SK-N-SH treated with all-trans-retinoic acid at 6 μM for 48 hours (cell line): Measurements from ENCODE around the gene ST6GALNAC2.

Experiments used
- GLIS3 ChIP-seq: fragments of 250-450 bp; sonication (Bioruptor Pico); IDR thresholded peaks from 2 replicates; pipeline ENCODE4 v1.5.0; 2020; ENCODE audit warnings: mild to moderate bottlenecking, moderate library complexity
- ZC3H10 ChIP-seq: fragments of 250-450 bp; sonication (Bioruptor Pico); IDR thresholded peaks from 2 replicates; pipeline ENCODE4 v1.5.1; 2021; ENCODE audit warnings: mild to moderate bottlenecking, moderate library complexity
- TF ChIP-seq, protein P1 (sequence below): fragments of 250-450 bp; sonication (Bioruptor Pico); IDR thresholded peaks from 2 replicates; pipeline ENCODE4 v1.8.0; 2021; ENCODE audit warnings: low read depth, mild to moderate bottlenecking, moderate library complexity, borderline replicate concordance

DNA sequence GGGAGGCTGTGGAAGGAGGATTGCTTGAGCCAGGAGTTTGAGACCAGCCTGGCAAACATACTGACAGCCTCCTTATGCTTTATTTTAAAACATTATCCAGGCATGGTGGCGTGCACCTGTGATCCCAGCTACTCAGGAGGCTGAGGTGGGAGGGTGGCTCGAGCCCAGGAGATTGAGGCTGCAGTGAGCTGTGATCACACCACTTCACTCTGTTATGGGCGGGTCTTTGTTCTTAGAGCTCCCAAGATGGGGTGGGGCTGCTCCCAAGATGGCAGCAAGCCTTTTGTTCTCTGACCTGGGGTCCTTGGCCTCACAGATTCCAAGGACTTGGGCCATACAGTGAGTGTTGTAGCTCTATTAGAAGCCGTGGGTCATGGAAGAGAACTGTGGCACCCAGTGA, 26.1 kb upstream of the ST6GALNAC2 start:
- TF ChIP-seq ZC3H10 (CRISPR knock-in tag) (no peak), GLIS3 (CRISPR knock-in tag) (no peak)
- TF ChIP-seq, protein P1, sequence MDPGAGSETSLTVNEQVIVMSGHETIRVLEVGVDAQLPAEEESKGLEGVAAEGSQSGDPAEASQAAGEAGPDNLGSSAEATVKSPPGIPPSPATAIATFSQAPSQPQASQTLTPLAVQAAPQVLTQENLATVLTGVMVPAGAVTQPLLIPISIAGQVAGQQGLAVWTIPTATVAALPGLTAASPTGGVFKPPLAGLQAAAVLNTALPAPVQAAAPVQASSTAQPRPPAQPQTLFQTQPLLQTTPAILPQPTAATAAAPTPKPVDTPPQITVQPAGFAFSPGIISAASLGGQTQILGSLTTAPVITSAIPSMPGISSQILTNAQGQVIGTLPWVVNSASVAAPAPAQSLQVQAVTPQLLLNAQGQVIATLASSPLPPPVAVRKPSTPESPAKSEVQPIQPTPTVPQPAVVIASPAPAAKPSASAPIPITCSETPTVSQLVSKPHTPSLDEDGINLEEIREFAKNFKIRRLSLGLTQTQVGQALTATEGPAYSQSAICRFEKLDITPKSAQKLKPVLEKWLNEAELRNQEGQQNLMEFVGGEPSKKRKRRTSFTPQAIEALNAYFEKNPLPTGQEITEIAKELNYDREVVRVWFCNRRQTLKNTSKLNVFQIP (CRISPR knock-in tag): no peak
